GM21528 (cell line): ENCODE measurements around the gene ADH7.
"Not testable (repeated sequence)": the region's sequence is repeated elsewhere in the genome, so short reads cannot be mapped to it uniquely, and the experiment has no call there.

Experiments used
- ATAC-seq: cut with Tn5 transposase; IDR thresholded peaks from one replicate; pipeline ENCODE4 v1.9.1; 2021; ENCODE audit warnings: mild to moderate bottlenecking, moderate library complexity; ENCODE audit not compliant: unreplicated experiment, low FRiP score

ADH7 gene

DNA sequence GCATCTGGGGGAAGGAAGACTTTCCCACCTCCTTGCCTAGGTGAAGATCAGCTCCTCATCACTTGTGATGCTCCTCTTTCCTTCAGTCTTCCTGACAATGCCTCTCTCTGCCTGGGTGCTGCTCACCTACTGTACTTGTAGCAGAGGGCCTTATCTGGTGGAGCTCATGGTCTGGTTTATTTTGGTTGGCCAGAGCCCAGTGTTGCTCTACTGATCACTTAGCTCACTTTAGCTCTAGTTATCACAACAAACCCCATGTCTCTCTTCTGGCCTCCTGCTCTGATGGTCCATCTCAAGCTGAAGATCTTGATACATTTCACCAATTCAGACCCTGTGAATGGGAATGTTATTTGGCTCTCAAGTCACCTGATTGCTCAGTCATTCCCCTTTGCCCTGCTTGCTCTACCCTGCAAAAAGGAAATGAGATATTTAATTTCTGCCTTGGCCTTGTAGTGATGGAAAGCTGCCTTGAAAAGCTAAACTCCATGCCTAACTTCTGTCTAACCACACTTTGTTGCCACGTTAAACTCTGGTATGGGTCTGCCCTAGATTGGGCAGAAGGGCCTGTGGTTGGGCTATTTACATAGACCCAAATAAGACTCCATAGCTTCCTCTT, 52.3 kb downstream of the ADH7 start:
- ATAC-seq = no peak

GRCh38 chr4:99381588-99382175, 53.5 kb downstream of the ADH7 start:
- no peak for ATAC-seq

- no peak for ATAC-seq
These were observed 55.6 kb downstream of the ADH7 start for GRCh38 chr4:99379571-99379970.

- ATAC-seq = no peak
These were observed 56.3 kb downstream of the ADH7 start for GRCh38 chr4:99378876-99379275.

DNA sequence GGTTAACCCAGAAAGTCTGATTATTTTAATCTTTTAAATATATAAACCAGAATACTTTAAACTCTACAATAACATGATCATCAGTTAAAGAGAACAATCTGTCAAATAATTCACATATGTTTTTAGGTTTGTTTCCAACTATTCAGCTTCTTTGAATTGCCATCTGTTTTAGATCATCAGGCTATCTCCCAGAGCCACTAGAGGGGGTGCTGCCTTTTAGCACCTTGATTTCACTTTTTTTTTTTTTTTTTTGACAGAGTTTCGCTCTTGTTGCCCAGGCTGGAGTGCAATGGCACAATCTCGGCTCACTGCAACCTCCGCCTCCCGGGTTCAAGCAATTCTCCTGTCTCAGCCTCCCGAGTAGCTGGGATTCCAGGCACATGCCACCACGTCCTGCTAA, 57.8 kb downstream of the ADH7 start:
- not testable (repeated sequence) for ATAC-seq

- not testable (repeated sequence) for ATAC-seq
These were observed 62.7 kb downstream of the ADH7 start for GRCh38 chr4:99372464-99372863.

DNA sequence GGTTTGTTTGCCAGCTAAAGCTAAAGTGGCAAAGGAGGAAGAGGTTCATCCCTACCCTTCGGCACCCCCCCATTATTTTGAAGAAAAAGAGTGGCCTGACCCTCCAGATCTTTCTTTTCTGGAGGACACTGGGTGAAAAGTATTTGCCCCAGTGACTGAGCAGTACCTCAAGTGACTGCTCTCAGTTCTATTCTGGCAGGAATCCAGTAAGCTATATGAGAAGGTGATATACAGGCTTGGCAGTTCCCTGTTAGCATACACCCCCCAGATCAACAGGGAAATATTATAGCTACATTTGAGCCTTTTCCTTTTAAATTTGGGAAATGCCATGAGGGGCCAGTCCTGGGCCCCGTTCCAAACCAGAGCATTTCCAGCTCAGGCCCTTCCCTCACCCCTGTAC, 67.3 kb downstream of the ADH7 start:
- ATAC-seq = not testable (repeated sequence)

DNA sequence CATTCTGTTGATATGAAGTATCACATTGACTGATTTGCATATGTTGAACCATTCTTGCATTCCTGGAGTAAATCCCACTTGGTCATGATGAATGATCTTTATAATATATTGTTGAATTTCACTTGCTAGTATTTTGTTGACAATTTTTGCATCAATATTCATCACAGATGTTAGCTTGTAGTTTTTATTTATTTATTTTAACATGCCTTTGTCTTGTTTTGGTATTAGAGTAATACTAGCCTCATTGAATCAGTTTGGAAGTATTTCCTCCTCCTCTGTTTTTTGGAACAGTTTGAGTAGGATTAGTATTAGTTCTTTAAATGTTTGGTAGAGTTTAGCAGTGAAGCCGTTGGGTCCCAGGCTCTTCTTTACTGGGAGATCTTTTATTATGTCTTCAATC, 68.7 kb downstream of the ADH7 start:
- no peak for ATAC-seq

DNA sequence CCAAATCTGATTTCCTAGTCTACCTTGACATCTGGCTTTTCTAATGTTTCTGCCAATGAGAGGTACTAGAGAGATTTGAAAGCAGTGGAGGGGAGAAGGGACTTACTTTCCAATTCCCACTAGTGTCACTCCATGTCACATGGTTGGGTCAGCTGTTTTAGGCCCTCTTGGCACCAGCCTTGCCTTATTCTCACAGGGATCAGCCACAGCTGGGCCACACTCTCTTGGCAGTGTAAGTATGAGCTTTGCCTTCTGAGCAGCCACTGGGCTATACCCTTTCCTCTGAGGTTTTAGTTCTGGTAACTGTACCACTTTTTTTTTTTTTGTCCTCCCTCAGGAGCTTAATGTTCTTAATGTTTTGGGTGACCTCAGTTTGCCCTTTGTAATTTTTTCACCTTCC, 72.4 kb downstream of the ADH7 start:
- no peak for ATAC-seq
